VCaP (cell line): Measurements from ENCODE around the gene VWA8.

Experiments
- H3K27ac ChIP-seq: fragments of 450-650 bp; 2 replicates; pipeline ENCODE4 v1.5.1; 2017
- CTCF ChIP-seq: fragments of 450-650 bp; conservative IDR thresholded peaks from 2 replicates; pipeline ENCODE4 v1.5.1; 2017; ENCODE audit warnings: mild to moderate bottlenecking, moderate library complexity

Gene VWA8

GRCh38 chr13:41978007-41978406 lies 17.1 kb upstream of the VWA8 start:
- no peak overlapping the region for H3K27ac ChIP-seq
- no peak for TF ChIP-seq CTCF

GRCh38 chr13:41976476-41976875 lies 15.6 kb upstream of the VWA8 start:
- H3K27ac ChIP-seq, result no peak overlapping the region
- no peak for TF ChIP-seq CTCF

GRCh38 chr13:41974262-41974900 lies 13.5 kb upstream of the VWA8 start:
- TF ChIP-seq CTCF, result no peak
- H3K27ac ChIP-seq, result no peak overlapping the region

GRCh38 chr13:41973247-41973741 lies 12.4 kb upstream of the VWA8 start:
- TF ChIP-seq CTCF, result no peak

GRCh38 chr13:41971848-41972247 lies 10.9 kb upstream of the VWA8 start:
- no peak for TF ChIP-seq CTCF
- H3K27ac ChIP-seq, result no peak overlapping the region

More at GRCh38 chr13:41973247-41973741, 12.4 kb upstream of the VWA8 start:
- no peak overlapping the region for H3K27ac ChIP-seq

- no peak for TF ChIP-seq CTCF
- H3K27ac ChIP-seq, result no peak overlapping the region
Measured at GRCh38 chr13:41970918-41971317, 10.0 kb upstream of the VWA8 start.

- no peak for TF ChIP-seq CTCF
- no peak overlapping the region for H3K27ac ChIP-seq
Measured at GRCh38 chr13:41970022-41970421, 9.1 kb upstream of the VWA8 start.
